ENCODE results near the gene PUDP. TPM values are rescaled to one million over a fixed set of nuclear protein-coding genes. Genes with fewer than 3 reads are reported as not detected.
"Not testable (repeated sequence)": the region's sequence is repeated elsewhere in the genome, so short reads cannot be mapped to it uniquely, and the experiment has no call there.

The PUDP gene
- total RNA-seq, 2 donors from 2014 or later, result 14.8 to 17.6 TPM

GRCh38 chrX:7047951-7048350 lies 100.0 kb downstream of the PUDP start:
- no peak overlapping the region for H3K4me3 ChIP-seq
- TF ChIP-seq CTCF (IDR thresholded peaks at IDR 0.05) (no peak), POLR2A (IDR thresholded peaks at IDR 0.05) (no peak), POLR2AphosphoS5 (IDR thresholded peaks at IDR 0.05) (no peak)
- no peaks in the 10 kb centered on the region for H3K27me3 ChIP-seq (replicated peaks; ENCODE audit: insufficient read depth)
- WGBS, result 47% methylated on average over 4 of the region's 4 CpGs
- DNase-seq (ENCODE audit: low spot score), result no peak
- no peak overlapping the region for H3K27ac ChIP-seq
- no peaks in the 10 kb centered on the region for H3K9me3 ChIP-seq
- H3K36me3 ChIP-seq, result no peaks in the 10 kb centered on the region
- intact Hi-C loops (cut with DNase I), result no loop called here
- no peaks in the 10 kb centered on the region for H3K4me1 ChIP-seq (replicated peaks)

DNA sequence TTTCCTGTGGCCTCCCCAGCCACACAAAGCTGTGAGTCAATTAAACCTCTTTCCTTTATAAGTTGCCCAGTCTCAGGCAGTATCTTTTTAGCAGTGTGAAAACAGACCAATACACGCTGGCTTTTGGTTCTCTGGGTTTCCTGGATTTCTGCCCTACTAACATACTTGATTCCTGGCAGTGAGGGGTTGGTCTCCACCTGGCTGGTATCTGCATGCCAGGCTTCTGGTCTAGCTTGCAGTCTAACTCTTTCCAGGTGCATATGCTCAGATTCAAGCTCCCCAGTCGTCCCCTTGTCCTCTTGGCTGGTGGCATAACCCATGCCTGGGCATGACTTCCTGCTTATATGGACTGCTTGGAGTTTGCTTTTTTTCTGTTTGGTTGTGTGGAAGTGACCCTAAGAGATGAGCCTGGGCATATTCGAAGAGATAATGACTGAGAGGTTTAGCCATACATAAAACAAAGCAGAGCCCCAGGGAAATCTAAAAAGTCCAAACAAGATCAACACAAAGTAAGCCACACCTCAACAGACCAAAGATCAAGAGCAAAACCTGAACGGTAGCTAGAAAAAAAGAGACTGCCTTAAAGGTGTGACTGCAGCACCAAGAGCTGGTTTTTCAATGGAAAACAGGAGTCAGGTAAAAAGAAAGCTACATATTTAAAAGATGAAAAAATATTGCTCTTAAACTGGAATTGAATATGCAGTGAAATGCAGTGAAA lies 102.6 kb downstream of the PUDP start:
- H3K4me3 ChIP-seq, result no peak overlapping the region
- no peaks in the 10 kb centered on the region for H3K36me3 ChIP-seq
- no peaks in the 10 kb centered on the region for H3K9me3 ChIP-seq
- no peaks in the 10 kb centered on the region for H3K27me3 ChIP-seq (replicated peaks; ENCODE audit: insufficient read depth)
- TF ChIP-seq CTCF (IDR thresholded peaks at IDR 0.05) (no peak), POLR2A (IDR thresholded peaks at IDR 0.05) (no peak), POLR2AphosphoS5 (IDR thresholded peaks at IDR 0.05) (no peak)
- WGBS, result 76% methylated on average over 4 of the region's 4 CpGs
- intact Hi-C loops (cut with DNase I), result no loop called here
- no peaks in the 10 kb centered on the region for H3K4me1 ChIP-seq (replicated peaks)
- no peak for DNase-seq (ENCODE audit: low spot score)
- no peak overlapping the region for H3K27ac ChIP-seq

- H3K9me3 ChIP-seq; DNase-seq (ENCODE audit: low spot score); H3K27me3 ChIP-seq (replicated peaks; ENCODE audit: insufficient read depth); H3K27ac ChIP-seq; H3K4me3 ChIP-seq; H3K4me1 ChIP-seq (replicated peaks); intact Hi-C loops (cut with DNase I); H3K36me3 ChIP-seq: not testable (repeated sequence)
- WGBS, result 68% methylated on average over 3 of the region's 3 CpGs
These were observed 104.0 kb downstream of the PUDP start for GRCh38 chrX:7043796-7044433.

DNA sequence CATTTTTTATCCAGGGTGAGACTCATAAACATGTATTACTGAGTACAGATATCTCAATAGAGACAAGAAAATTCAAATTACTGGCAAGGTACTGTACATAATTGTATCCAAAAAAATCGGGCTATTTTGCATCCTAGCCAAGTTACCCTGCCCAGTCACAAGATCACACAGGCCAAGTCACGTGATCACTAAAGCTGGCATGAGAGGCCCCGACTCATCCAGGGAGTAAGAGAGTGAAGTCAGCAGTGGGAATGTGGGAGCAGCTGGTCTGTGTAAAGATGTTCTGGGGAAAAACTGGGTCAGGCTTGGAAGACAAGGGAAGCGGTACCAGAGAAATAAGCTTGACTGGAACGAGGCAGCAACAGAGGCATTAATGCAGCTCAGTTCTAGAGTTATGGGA lies 119.7 kb downstream of the PUDP start:
- no peak for DNase-seq (ENCODE audit: low spot score)
- intact Hi-C loops (cut with DNase I), result no loop called here
- WGBS, result 28% methylated on average over 5 of the region's 5 CpGs
- no peaks in the 10 kb centered on the region for H3K9me3 ChIP-seq
- no peaks in the 10 kb centered on the region for H3K27me3 ChIP-seq (replicated peaks; ENCODE audit: insufficient read depth)
- TF ChIP-seq CTCF (IDR thresholded peaks at IDR 0.05), result no peak
- no peak for TF ChIP-seq POLR2AphosphoS5 (IDR thresholded peaks at IDR 0.05)
- TF ChIP-seq POLR2A (IDR thresholded peaks at IDR 0.05), result no peak
- H3K36me3 ChIP-seq, result no peaks in the 10 kb centered on the region
- H3K4me3 ChIP-seq, result no peak overlapping the region
- no peaks in the 10 kb centered on the region for H3K4me1 ChIP-seq (replicated peaks)
- no peak overlapping the region for H3K27ac ChIP-seq

GRCh38 chrX:7027071-7027470 lies 120.9 kb downstream of the PUDP start:
- Histone ChIP-seq H3K4me3 (no peak overlapping the region), H3K27me3 (replicated peaks; ENCODE audit: insufficient read depth) (no peaks in the 10 kb centered on the region), H3K27ac (no peak overlapping the region), H3K9me3 (no peaks in the 10 kb centered on the region), H3K36me3 (no peaks in the 10 kb centered on the region), H3K4me1 (replicated peaks) (no peaks in the 10 kb centered on the region)
- intact Hi-C loops (cut with DNase I), result no loop called here
- 32% methylated on average over 8 of the region's 8 CpGs for WGBS
- no peak for DNase-seq (ENCODE audit: low spot score)
- no peak for TF ChIP-seq POLR2A (IDR thresholded peaks at IDR 0.05)
- TF ChIP-seq POLR2AphosphoS5 (IDR thresholded peaks at IDR 0.05), result no peak
- TF ChIP-seq CTCF (IDR thresholded peaks at IDR 0.05), result no peak

GRCh38 chrX:7026365-7026764 lies 121.6 kb downstream of the PUDP start:
- H3K9me3 ChIP-seq; H3K36me3 ChIP-seq; DNase-seq (ENCODE audit: low spot score); H3K4me1 ChIP-seq (replicated peaks); H3K27ac ChIP-seq; intact Hi-C loops (cut with DNase I); H3K4me3 ChIP-seq; H3K27me3 ChIP-seq (replicated peaks; ENCODE audit: insufficient read depth): not testable (repeated sequence)
- 83% methylated on average over 5 of the region's 5 CpGs for WGBS
